IPS DF 19.7 (cell line): Measurements from ENCODE around the gene ARL10.
A peak's percentile ranks its signal among the peaks of the same experiment; 100 is the strongest.

Experiments
- DNase-seq: peaks from one replicate; pipeline ENCODE4 v3.0.0-alpha.2; 2013; ENCODE audit warnings: low read depth, low spot score

ARL10 gene

DNA sequence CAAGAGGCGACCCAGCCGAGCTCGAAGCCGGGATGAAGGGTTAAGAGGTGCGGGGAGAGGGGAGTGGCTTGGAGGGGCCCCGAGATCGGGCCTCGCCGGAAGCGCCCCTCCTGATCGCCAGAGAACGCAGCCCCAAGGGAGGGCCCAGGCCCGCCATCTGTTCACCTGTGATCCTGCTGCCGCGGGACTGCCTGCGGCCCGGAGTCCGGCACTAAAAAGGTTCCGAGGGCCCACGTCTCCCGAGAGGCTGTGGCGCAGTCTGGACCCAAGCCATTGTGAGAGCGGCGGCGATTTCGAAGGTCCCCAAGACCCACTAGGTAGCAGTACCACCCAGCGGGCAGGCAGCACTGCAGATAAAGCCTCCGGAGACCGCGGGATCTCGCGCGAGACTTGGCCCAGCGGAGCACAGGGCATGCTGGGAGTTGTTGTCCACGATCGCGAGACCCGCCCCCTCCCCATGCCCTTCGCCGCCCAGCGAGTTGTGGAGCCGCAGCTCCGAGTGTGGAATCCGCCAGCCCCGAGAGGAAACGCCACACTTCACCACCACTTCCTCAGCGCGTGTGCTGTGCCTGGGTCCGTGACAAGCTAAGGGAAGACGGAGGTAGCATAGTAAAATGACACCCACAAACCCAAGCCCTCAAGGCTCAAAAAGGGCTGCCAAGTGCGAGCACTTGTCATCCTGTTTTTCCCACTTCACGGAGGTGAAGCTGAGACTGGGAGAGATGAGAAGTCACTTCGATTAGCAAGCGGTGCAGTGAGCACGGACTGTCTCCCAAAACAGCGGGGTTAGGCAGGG lies 3.7 kb upstream of the ARL10 start, which contains the start of gene KIAA1191:
Gene KIAA1191 (minus strand): TSS at position 328 of the 796 bp plus-strand sequence. CDS start 2,256 bp downstream, outside the sequence.
- peak; percentile 57 for DNase-seq

DNA sequence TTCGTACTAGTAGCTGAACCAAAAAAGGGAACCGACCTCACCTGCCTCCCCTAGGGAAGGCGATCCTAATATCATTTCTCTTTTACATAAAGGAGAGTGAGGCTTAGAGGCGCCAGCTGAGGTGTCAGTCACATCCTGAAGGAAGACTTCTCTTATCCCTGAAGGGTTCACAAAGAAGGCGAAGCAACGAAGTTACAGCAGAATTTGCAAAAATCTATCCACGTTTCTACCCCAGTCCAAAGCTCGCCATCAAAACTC lies 3.1 kb upstream of the ARL10 start:
- no peak for DNase-seq

DNA sequence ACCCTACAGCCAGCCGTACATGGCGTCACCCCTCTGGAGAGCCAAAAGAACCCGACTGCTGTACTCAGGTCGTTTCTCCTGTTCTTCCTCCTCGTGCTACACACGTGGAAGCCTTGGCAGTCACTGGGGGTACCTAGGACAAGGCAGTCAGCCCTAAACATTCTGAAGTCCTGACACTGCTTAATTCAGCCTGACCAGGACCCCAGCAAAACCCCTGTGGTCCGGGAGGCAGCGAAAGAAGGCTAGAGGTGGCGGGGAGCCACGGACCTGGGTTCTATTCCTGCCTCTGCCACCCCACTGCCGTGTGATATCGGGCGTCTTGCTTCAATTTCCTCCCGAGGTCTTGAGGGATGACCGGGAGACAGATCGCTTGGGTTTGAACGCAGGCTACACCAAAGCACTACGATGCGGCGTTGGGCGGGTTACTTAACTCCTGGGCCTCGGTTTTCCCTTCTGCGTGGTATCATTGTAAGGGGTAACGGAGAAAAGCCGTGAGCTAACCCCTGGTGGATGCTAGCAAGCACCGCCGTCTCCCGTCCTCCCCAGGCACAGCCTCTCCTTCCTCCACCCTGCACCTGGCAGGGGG lies 429 bp upstream of the ARL10 start:
- no peak for DNase-seq

DNA sequence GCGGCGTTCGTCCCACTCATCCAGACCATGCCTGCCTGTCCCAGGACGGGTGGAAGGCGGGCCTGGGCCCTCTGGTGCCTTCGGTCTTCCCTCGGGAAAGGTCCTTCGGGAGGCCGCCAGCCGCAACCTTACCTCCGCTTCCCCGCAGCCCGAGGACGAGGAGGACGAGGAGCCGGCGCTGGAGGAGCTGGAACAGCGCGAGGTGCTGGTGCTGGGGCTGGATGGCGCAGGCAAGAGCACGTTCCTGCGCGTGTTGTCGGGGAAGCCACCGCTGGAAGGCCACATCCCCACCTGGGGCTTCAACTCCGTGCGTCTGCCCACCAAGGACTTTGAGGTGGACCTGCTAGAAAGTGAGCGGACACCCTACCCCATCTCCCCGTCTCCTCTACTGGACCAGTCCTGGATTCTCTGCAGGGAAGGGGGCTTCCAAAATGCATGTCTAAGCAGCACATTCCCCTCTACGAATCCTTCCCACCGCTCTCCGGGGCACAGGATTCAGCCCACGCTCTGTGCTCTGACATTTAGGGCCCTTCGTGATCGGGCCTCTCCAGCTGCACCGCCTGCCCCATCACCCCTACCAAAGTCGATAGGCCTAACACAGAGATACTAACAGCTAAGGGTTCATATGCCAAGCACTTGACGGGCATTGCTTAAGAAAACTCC lies 1.1 kb downstream of the ARL10 start:
- DNase-seq = no peak

DNA sequence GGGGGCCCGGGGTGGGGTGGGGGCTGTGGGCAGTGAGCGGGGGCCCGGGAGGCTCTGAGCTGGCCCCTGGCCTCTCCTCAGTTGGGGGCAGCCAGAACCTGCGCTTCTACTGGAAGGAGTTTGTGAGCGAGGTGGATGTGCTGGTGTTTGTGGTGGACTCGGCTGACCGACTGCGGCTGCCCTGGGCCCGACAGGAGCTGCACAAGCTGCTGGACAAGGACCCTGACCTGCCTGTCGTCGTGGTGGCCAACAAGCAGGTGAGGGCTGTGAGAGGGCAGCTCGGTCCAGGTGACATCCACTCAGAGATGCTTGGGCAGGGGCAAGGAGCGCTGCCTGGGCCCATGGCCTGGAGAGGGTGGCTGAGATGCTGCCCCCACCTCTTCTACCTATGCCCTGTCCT lies 3.4 kb downstream of the ARL10 start:
- no peak for DNase-seq

DNA sequence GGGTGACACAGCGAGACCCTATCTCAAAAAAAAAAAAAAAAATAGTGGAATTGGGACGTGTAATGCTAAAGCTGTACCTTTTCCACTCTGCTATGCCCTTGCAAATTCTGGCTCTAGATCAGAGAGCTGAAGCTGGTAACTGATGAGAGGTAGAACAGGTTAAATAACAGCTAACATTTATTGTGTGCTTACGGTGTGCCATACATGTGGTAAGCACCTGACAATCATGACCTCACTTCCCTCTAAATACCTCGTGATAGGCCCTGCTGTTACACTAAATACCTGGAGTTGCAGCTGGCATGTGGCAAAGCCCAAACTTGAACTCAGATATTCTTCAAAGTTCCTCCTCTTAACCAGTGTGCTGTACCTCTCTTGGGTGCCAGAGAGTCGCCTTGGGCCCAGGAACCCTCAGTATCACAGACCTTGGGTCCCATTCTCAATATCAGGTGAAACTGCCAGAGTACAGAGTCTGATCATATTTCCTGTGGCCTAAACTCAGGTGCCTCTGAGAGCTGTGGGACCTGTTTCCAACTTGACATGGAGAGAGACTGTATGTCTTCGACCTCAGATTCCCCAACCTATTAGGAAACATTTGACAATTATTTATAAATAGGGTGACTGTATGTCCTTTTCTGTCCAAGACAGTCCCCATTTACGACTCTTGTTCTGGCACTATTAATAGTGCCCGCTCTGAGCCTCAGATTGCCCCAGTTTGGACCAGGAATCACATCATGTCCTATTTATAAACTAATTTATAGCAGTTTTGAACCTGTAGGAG lies 4.8 kb downstream of the ARL10 start:
- DNase-seq = no peak

DNA sequence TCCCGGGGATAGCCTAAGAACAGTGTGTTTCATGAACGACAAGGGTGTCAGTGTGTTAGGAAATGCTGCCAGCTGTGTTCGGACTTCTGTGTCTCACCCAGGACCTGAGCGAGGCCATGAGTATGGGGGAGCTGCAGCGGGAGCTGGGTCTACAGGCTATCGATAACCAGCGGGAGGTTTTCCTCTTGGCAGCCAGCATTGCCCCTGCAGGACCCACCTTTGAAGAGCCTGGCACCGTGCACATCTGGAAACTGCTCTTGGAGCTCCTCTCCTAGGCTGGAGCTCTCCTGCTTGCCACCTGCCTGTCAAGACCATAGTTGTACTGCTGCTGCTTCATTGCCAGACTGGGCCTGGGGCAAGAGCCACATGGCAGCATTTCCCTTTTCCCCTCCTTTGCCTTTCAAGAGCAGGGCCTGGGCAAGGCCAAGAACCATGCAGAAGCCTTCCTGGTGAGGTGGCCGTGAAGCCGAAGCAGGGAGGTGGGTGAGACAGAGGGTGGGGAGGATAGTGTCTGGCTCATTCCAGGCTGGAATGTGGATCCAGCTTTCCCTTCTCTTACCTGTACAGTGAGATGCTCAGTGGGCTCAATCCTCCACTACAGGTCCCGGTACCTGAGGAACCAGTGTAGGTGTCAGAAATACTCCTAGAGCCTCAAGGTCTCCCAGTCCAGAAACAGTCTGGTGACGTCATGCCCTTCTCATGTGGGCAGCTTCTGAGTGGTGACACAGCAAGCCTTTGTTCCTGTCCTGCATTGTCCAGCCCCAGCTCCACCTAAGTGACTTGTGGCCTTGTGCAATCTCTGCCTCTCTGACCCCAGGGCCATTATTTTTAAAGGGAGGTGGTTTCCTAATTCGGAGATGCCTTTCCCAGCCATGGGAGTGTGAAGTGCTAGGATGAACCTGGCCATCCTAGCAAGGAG lies 6.6 kb downstream of the ARL10 start:
- DNase-seq = no peak

DNA sequence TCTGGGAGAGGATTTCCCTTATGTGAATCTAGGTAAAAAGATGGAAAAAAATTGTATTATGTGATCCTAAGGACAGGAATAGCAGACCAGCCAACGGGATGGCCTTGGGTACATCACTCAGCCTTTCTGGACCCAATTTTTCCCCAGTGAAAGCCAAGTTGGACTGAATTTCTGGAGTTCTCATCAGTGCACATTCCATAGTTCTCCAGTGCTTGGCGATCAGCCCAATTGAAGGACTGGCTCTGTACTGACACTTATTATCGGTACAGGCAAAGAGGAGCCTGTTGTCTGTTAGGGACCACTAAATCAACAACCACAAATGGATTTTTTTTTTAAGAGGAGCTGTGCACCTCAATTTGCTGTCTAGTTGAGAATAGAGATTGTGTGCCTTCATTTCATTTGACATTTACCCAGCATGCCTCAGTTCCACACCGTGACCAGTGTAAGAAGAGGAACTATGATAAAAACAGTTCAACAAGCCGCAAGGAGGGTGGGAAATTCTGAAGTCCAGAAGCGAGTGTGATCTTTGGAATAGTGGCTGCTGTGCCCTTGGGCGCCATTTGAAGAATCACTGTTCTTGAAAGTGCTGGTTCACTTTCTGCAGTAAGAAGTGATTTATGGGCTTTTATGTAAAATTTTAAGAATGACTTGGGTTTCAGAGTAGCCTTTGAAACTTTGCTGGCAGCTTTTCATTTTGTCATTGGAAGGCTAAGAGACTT lies 8.0 kb downstream of the ARL10 start:
- DNase-seq = no peak

DNA sequence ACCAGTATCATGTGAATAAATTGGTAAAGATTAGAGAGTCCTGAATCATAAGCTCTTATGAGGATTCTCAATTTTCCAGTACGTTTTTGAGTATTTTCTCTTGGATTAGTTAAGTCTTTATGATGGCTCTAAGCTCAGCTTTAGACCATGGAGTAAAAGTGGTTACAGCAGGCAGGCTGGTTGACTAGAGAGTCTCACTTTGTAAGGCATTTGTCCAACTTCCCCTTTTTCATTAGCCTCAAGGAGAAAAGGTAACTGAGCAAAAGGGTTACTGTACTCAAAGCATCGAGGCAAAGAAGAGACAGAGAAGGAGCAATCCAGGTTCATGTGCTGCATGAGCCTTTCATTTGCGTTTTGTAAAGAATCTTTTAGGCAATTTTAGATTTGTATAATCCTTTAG lies 14.6 kb downstream of the ARL10 start:
- DNase-seq = no peak

DNA sequence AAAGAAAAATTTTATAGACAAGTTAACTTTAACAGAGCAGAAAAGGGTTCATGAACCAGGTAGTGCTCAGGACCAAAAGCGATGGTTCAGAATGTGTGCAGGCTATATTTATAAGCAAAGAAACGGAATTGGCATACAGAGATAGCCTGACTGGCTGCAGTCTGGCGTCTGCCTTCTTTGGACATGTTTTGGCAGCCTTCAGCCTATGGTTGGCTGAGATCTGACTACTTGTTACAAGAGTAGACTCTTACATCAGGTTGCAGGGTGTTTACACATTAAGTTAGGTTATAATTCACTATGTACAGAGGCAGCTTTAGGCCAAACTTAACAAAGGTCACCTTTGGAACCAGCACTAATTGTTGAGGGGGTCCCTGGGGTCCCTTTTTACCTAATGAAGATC lies 16.1 kb downstream of the ARL10 start:
- DNase-seq = no peak

DNA sequence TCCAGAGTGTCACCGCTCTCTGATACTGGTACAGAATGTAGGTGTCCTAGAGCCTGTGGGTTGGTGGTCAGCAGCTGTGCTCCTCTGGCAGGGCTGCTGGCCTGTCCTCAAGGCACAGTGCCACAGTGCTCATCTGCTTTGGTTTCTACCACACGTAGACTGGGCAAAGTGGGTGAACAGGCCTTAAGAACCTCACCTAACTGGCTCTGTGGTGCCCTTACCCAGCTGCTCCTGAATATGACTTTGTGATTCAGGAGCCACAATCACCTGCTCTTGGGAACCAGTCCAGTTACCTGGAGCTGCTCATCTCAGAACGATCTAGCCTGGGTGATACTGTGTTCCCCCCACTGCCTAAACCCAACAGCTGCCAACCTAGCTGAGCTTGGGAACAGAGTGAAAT lies 16.7 kb downstream of the ARL10 start:
- DNase-seq = no peak

DNA sequence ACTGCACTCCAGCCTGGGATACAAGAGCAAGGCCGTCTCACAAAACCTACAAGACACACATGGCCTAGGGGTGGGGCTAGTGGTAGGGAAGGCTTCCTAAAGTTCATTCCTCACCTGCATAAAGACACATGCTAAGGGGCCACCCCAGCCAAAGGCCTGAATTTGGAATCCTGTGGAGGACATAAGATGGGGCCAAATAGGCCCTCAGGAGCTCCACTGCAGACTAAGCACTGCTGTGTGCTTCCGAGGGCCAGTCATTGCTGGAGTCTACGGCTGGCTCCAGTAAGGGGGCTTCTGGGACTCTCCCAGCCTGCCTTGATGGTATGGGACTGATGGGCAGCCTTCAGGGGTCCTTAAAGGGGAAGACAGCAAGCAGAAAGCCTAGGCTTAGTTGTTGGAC lies 17.4 kb downstream of the ARL10 start:
- DNase-seq = no peak

DNA sequence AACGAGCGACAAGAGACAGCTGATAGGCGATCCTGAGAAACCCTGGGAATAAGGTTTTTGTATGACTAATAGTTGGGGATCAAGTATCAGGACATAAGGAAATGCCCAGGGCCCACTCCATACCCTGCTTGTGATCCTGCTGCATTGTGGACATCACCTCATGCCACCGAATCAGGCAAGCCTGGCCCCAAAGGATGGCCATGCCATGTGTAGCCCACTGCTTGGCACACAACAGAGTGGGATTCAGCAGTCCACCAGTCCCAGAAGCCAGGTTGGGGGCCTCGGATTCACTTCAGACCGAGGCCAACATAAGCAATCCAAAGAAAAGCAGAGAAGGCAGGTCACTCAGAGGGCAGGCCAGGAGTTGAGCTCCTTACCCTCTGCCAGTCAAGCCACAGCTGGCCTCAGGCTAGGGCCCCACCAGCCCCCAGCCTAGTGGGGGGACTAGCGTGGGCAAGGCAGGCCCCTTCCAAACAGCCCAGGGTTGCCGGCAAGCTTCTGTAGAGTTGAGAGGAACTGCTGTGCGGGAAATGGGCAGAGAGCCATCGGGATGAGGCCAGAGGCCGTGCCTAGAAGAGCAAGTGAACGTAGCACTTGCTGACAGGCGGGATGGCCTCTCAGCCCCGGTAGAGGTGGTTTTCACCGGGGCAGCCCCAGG lies 18.1 kb downstream of the ARL10 start:
- DNase-seq = no peak

DNA sequence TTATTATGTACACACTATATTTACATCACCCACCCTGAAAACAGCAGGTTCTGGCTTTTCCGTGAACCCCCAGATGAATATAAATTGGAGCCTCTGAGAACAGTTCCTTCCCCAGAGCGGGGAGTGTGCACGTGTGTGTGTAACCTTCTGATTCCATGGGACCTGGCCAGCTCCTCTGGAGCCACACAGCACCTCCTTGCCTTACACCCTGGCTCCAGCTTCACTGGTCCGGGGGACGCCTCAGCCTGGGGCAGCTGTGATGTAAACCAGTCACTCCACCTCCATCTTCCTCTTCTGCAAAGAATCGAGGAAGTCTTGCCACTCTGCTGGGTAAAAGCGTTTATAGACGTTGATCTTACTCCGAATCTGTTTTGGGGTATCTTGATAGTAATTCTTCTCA lies 18.7 kb downstream of the ARL10 start:
- no peak for DNase-seq

DNA sequence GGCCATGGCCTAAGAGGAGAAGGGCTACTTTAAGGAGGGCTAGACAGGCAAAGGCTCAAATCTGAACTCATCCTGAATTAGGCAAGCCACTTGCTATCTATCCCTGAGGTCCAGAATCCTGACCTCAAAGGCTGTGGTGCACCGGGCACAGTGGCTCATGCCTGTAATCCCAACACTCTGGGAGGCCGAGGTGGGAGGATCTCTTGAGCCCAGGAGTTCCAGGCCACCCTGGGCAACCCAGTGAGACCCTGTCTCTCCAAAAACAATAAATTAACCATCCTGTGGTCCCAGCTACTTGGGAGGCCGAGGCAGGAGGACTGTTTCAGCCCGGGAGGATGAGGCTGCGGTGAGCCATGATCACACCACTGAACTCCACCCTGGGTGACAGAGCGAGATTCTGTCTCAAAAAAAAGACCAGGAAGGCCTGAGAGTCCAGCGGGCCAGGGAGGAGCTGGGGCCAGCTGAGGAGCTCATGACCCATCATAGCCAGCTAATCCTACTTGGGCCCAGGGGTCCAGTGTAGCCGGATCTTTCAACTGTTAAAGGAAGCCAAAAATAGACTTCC lies 19.2 kb downstream of the ARL10 start:
- DNase-seq = no peak

DNA sequence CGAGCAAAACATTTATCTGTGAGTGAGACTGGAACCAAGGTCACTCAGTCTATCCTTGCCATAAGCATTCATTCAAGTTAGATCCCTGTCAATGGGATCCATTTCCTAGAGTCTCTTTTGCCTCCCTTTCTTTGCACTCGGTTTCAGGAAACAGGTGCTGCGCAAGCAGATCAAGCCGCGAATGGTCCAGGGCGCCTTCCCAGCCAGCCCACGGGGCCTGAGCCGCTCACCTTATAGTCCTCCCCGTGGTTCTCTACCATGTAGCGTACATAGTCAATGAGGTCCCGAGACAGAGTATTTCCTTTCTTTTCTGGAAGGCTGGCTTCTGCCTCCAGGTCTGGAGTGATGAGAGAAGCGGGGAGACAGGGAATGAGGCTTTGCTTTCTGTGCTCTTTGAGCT lies 19.7 kb downstream of the ARL10 start:
- no peak for DNase-seq

DNA sequence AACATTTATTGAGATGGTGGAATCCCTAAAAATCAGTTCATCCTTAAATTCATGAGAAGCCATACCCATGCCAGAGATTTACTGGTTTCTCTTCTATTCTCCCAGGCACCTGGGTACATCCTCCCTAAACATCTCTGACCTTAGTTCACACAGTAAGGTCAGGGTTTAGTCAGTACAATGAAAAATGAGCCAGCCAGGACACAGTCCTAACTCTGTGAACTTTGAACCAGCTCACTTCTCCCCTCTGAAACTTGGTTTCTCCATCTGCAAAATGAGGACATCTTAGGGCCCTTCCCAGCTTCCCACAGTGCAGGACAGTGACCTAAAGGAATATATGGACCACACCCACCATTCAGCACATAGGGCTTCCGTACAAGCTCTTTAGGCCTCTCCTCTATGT lies 21.2 kb downstream of the ARL10 start:
- DNase-seq = no peak

DNA sequence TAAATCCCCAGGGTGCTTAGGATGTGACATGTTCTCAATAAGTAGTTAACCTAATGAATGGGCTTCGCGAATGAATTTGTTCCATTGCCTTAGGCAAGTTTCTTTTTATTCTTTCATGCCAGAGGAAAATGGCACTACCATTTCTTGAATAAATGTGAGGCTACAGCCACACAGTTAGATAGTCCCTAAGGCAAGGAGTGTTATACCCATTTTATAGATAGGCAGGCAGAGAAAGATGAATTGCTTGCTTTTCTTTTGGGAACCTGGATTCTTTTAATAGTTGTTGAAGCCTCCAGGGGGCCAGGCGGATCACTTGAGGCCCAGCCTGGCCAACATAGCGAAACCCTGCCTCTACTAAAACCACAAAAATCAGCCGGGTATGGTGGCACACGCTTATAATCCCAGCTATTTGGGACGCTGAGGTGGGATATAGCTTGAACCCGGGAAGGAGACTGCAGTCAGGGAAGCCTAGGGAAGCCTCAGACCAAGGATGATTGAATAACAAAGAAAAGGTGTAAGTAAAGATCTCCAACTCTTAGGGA lies 22.2 kb downstream of the ARL10 start:
- DNase-seq = no peak

DNA sequence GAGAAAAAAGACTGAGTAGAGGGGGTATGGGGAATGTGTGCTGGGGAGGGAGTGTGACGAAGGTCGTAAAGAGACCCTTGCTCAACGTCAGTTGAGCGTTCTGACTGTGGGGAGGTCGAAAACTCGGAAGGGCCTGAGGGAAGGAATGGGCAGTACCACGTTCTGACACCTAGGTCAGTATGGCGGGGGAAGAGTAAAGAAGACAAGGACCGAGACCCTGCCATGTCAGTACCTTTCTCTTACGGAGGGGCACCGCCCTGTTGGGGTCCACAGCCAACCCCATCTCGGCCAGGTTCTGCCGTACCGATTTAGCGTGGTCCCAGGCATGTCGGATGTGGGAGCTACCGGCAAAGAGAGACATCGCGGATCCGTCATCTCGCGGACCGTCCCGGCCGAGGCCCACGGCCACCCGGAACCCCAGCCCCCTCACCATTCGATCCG lies 22.7 kb downstream of the ARL10 start:
- no peak for DNase-seq
